Loucy (cell line): ENCODE results near the gene NHSL1.

ENCODE experiments used
- H2AFZ ChIP-seq: fragments of 200-600 bp; sonication (generic); 2 replicates; pipeline ENCODE4 v1.6.0; 2016; ENCODE audit warnings: antibody characterized with exemption, mild to moderate bottlenecking, low read length, moderate library complexity
- H3F3A ChIP-seq: fragments of 200-600 bp; 2 replicates; pipeline ENCODE4 v1.6.0; 2016; ENCODE audit warnings: antibody characterized with exemption, low read depth, mild to moderate bottlenecking
- H3K27me3 ChIP-seq: fragments of 200-600 bp; sonication (generic); 2 replicates; pipeline ENCODE4 v1.6.1; 2014; ENCODE audit warnings: low read length, mild to moderate bottlenecking; ENCODE audit not compliant: insufficient read depth, poor library complexity, severe bottlenecking
- H3K36me3 ChIP-seq: fragments of 200-600 bp; sonication (generic); 2 replicates; pipeline ENCODE4 v1.6.1; 2016; ENCODE audit warnings: low read length; ENCODE audit not compliant: insufficient read depth
- H3K4me1 ChIP-seq: fragments of 200-600 bp; sonication (generic); 2 replicates; pipeline ENCODE4 v1.5.1; 2014; ENCODE audit warnings: low read length, mild to moderate bottlenecking; ENCODE audit not compliant: insufficient read depth, poor library complexity, severe bottlenecking
- H3K4me2 ChIP-seq: fragments of 200-600 bp; sonication (generic); 2 replicates; pipeline ENCODE4 v1.6.0; 2014; ENCODE audit warnings: antibody characterized with exemption, low read length, low read depth, mild to moderate bottlenecking; ENCODE audit not compliant: poor library complexity, severe bottlenecking
- H3K4me3 ChIP-seq: fragments of 200-600 bp; sonication (generic); 2 replicates; pipeline ENCODE4 v1.5.1; 2014; ENCODE audit warnings: low read length, mild to moderate bottlenecking, mixed read lengths; ENCODE audit not compliant: poor library complexity, severe bottlenecking
- H3K79me2 ChIP-seq: fragments of 200-600 bp; sonication (generic); 2 replicates; pipeline ENCODE4 v1.6.1; 2014; ENCODE audit warnings: low read length; ENCODE audit not compliant: insufficient read depth
- H3K9ac ChIP-seq: fragments of 200-600 bp; sonication (generic); 2 replicates; pipeline ENCODE4 v1.6.0; 2014; ENCODE audit warnings: mild to moderate bottlenecking, low read depth, low read length, moderate library complexity; ENCODE audit not compliant: poor library complexity, severe bottlenecking
- H3K9me2 ChIP-seq: fragments of 200-600 bp; sonication (generic); replicated peaks from 2 replicates; pipeline ENCODE4 v1.6.1; 2016; ENCODE audit warnings: low read depth, low read length, mixed read lengths
- H3K9me3 ChIP-seq: fragments of 200-600 bp; sonication (generic); 2 replicates; pipeline ENCODE4 v1.6.1; 2014; ENCODE audit warnings: mild to moderate bottlenecking, antibody characterized with exemption, low read length, low read depth; ENCODE audit not compliant: insufficient read depth
- H4K20me1 ChIP-seq: fragments of 200-600 bp; sonication (generic); 2 replicates; pipeline ENCODE4 v1.6.0; 2014; ENCODE audit warnings: antibody characterized with exemption, low read length, mild to moderate bottlenecking; ENCODE audit not compliant: insufficient read depth, poor library complexity, severe bottlenecking
- EZH2phosphoT487 ChIP-seq: fragments of 200-600 bp; IDR thresholded peaks from 2 replicates; pipeline ENCODE4 v1.6.1; 2018; ENCODE audit warnings: antibody characterized with exemption, mild to moderate bottlenecking, moderate library complexity, borderline replicate concordance
- TF ChIP-seq, protein P1 (sequence below): fragments of 200-600 bp; sonication (generic); conservative IDR thresholded peaks from 2 replicates; pipeline ENCODE4 v1.5.1; 2014; ENCODE audit warnings: mild to moderate bottlenecking, antibody characterized with exemption, low read length

NHSL1 gene

DNA sequence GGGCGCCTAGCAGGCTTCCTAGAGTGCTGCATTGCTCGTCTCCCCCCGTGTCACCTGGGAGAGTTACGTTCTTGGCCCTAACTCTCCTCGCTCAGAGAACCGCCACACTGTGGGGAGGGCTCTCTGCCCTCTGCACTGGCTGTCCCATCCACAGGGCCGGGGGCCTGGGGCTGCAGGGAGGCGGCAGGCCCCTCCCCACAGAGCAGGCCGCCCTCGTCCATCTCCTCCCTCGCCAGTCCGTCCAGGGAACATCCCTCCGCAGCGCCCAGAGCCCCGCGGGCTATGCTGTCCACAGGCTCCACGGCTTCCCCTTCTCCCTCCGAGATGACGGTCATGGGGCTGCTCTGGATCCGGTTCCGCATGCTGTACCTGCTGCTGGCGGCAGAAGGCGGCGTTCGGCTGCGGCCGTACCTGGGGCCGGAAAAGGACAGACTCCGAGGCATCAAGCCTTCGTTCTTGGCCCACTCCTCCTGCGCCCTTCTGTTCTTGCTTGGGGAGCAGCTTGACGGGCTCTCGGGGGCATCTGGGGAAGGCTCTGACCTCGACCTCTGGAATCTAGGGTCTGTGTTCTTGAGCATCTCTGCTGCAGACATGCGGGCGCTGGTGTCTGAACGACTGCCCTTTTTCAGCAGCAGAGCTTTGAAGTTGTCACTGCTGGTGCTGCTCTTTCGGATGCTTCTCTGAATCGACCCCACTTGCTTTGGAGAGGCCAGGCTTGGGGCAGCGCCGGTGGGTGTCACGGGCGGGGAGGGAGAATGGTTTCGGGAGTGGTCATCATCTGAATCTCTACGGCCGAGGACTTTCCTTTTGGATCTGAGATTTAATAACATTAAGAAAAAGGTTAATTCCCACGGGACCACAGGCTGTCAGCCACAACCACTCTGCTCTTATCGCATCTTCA is 75.0 kb downstream of the NHSL1 start:
- Histone ChIP-seq H3K36me3 (no peaks in the 10 kb centered on the region), H3K4me2 (no peak overlapping the region)
- no peak for TF ChIP-seq EZH2phosphoT487
- TF ChIP-seq, protein P1, sequence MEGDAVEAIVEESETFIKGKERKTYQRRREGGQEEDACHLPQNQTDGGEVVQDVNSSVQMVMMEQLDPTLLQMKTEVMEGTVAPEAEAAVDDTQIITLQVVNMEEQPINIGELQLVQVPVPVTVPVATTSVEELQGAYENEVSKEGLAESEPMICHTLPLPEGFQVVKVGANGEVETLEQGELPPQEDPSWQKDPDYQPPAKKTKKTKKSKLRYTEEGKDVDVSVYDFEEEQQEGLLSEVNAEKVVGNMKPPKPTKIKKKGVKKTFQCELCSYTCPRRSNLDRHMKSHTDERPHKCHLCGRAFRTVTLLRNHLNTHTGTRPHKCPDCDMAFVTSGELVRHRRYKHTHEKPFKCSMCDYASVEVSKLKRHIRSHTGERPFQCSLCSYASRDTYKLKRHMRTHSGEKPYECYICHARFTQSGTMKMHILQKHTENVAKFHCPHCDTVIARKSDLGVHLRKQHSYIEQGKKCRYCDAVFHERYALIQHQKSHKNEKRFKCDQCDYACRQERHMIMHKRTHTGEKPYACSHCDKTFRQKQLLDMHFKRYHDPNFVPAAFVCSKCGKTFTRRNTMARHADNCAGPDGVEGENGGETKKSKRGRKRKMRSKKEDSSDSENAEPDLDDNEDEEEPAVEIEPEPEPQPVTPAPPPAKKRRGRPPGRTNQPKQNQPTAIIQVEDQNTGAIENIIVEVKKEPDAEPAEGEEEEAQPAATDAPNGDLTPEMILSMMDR = no peak

DNA sequence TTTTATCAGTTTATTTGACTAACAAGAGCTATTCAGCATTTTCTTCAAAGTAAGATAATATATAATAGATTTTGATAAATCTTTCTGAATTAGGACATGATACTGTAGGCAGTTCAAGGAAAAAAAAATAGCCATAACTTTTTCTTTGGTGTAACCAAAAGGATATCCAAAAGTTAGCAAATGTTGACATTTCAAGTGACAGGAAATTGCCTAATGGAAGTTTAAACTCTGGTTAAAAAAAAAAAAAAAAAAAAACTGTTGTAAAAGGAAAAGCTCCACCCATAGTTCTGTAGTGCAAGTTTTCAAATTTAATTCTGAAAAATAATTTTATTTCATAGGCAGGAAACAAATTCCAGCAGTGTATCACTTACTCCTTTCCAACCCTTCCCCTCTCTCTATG is 76.4 kb downstream of the NHSL1 start:
- H3F3A ChIP-seq = no peaks in the 10 kb centered on the region
- no peak overlapping the region for H3K9ac ChIP-seq
- H3K4me1 ChIP-seq = peaks cover 3% of the 10 kb centered on the region
- no peaks in the 10 kb centered on the region for H3K79me2 ChIP-seq
- H3K36me3 ChIP-seq = no peaks in the 10 kb centered on the region
- no peak overlapping the region for H3K4me2 ChIP-seq
- H3K9me2 ChIP-seq = no peaks in the 10 kb centered on the region
- H2AFZ ChIP-seq = no peak overlapping the region
- TF ChIP-seq EZH2phosphoT487 = no peak
- TF ChIP-seq, protein P1 = no peak
- H3K9me3 ChIP-seq = no peaks in the 10 kb centered on the region
- no peaks in the 10 kb centered on the region for H3K27me3 ChIP-seq
- no peaks in the 10 kb centered on the region for H4K20me1 ChIP-seq
- no peak overlapping the region for H3K4me3 ChIP-seq

More for the DNA sequence above, 75.0 kb downstream of the NHSL1 start:
- H3F3A ChIP-seq = no peaks in the 10 kb centered on the region
- H3K9me2 ChIP-seq = no peaks in the 10 kb centered on the region
- H2AFZ ChIP-seq = no peak overlapping the region
- no peaks in the 10 kb centered on the region for H4K20me1 ChIP-seq
- H3K79me2 ChIP-seq = no peaks in the 10 kb centered on the region
- peaks cover 3% of the 10 kb centered on the region for H3K4me1 ChIP-seq
- no peak overlapping the region for H3K4me3 ChIP-seq
- H3K27me3 ChIP-seq = no peaks in the 10 kb centered on the region
- H3K9ac ChIP-seq = no peak overlapping the region
- no peaks in the 10 kb centered on the region for H3K9me3 ChIP-seq

DNA sequence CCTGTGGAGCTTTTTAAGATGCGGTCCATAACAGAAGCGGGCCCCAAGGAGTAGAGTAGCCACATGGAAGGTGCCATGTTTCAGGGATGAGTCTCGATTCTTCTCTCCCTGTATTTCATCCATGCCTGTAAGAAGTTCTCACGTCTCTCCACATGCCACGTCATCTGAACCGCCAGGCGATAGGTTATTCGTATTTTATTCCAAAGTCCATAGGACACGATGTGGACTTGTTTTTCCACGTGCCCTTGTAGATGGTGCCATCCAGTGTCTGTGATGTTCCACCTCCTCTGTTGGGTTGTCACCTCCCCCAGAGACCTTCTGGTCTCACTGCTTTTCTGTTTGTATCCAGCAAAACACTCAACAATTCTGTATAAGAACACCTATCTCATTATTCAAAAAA is 77.7 kb downstream of the NHSL1 start:
- TF ChIP-seq, protein P1 = no peak
- no peak for TF ChIP-seq EZH2phosphoT487
- no peaks in the 10 kb centered on the region for H3K36me3 ChIP-seq

More for the DNA sequence above, 77.7 kb downstream of the NHSL1 start:
- Histone ChIP-seq H3K4me2 (no peak overlapping the region), H3K9me3 (no peaks in the 10 kb centered on the region), H3K4me1 (peaks cover 3% of the 10 kb centered on the region), H4K20me1 (no peaks in the 10 kb centered on the region), H3F3A (no peaks in the 10 kb centered on the region), H3K27me3 (no peaks in the 10 kb centered on the region), H2AFZ (no peak overlapping the region), H3K79me2 (no peaks in the 10 kb centered on the region), H3K9me2 (no peaks in the 10 kb centered on the region), H3K4me3 (no peak overlapping the region), H3K9ac (no peak overlapping the region)
